Neural cell (in vitro differentiated cells): Measurements from ENCODE around the gene SNRNP25.
A peak's percentile ranks its signal among the peaks of the same experiment; 100 is the strongest.

Experiments
- CTCF ChIP-seq: fragments of 450-650 bp; IDR thresholded peaks from 2 replicates; pipeline ENCODE4 v1.5.1; 2014; ENCODE audit warnings: antibody characterized with exemption, mild to moderate bottlenecking, moderate library complexity; ENCODE audit not compliant: poor library complexity, severe bottlenecking
- EP300 ChIP-seq: fragments of 450-650 bp; conservative IDR thresholded peaks from 2 replicates; pipeline ENCODE4 v1.6.1; 2014; ENCODE audit warnings: antibody characterized with exemption, mild to moderate bottlenecking, moderate library complexity; ENCODE audit not compliant: poor library complexity, severe bottlenecking
- EZH2 ChIP-seq: fragments of 200-600, 300-800 bp; shearing (Covaris generic), sonication (generic); IDR thresholded peaks from 2 replicates; pipeline ENCODE4 v1.6.1; 2014; ENCODE audit warnings: antibody characterized with exemption, low read length, borderline replicate concordance, mild to moderate bottlenecking; ENCODE audit not compliant: insufficient read depth, poor library complexity, severe bottlenecking
- POLR2AphosphoS5 ChIP-seq: IDR thresholded peaks from 2 replicates; pipeline ENCODE4 v1.6.1; 2012
- REST ChIP-seq: IDR thresholded peaks from 2 replicates; pipeline ENCODE4 v1.6.1; 2012; ENCODE audit warnings: borderline replicate concordance
- TAF1 ChIP-seq: IDR thresholded peaks from 2 replicates; pipeline ENCODE4 v1.6.1; 2012; ENCODE audit warnings: low read depth

GRCh38 chr16:72561-73548, 19.2 kb downstream of the SNRNP25 start, which contains the start of gene RHBDF1:
- TF ChIP-seq CTCF (no peak), POLR2AphosphoS5 (no peak), REST (no peak), EP300 (no peak), TAF1 (no peak), EZH2 (peak; percentile 71)
